HepG2 (cell line): Measurements from ENCODE around the gene CEBPG. TPM values are rescaled to one million over a fixed set of nuclear protein-coding genes. Genes with fewer than 3 reads are reported as not detected.

Experiments
- ATAC-seq: fragments of 200-7000 bp; cut with Tn5 transposase; 3 replicates; pipeline ENCODE4 v1.9.1; 2020; ENCODE audit warnings: mild to moderate bottlenecking, moderate library complexity
- BruUV-seq: library from RNA; stranded (reverse); fragments of 400-500 nt; replicated peaks from 2 replicates; lab custom pipeline; 2021; lab: Mats Ljungman, UMichigan
- CTCF ChIA-PET: fragments of 300-600 bp; formaldehyde crosslinking; extraction: SDS; loops from one replicate; lab custom pipeline; 2021; ENCODE audit warnings: low total read pairs, inconsistent platforms, low intra/inter-chr PET ratio; lab: Yijun Ruan, JAX
- POLR2A ChIA-PET: fragments of 350-600 bp; sonication (Branson Sonifier 250); formaldehyde crosslinking; loops from one replicate; lab custom pipeline; 2020; ENCODE audit warnings: antibody characterized with exemption, inconsistent platforms; lab: Yijun Ruan, JAX
- DNase-seq: peaks from one replicate; pipeline ENCODE4 v3.0.0-alpha.2; 2015; ENCODE audit warnings: low spot score
- FAIRE-seq: peaks from 3 replicates; lab custom pipeline; 2011; peaks lifted over from hg19 to GRCh38; lab: Jason Lieb, UNC
- H2AFZ ChIP-seq: one replicate; pipeline ENCODE4 v1.6.1; 2011; ENCODE audit warnings: low read length, inconsistent platforms
- H3K27ac ChIP-seq: fragments of 300-600 bp; 3 replicates; pipeline ENCODE4 v1.8.0; 2011; ENCODE audit warnings: mixed run types, mild to moderate bottlenecking, mixed read lengths, low read length, inconsistent platforms; ENCODE audit not compliant: insufficient read depth; ENCODE audit errors: extremely low read length
- H3K27me3 ChIP-seq, 2 experiments: fragments of 200-600 bp in 1 of 2; 2 replicates in 1 of 2; 3 replicates in 1 of 2; pipeline versions ENCODE4 v1.6.0 to v1.8.0; 2011; ENCODE audit warnings: low read length in 2 of 2, mild to moderate bottlenecking in 2 of 2, moderate library complexity in 2 of 2, inconsistent platforms in 1 of 2; ENCODE audit not compliant: insufficient read depth in 2 of 2, control insufficient read depth in 1 of 2
- H3K36me3 ChIP-seq, 2 experiments: fragments of 200-600 bp in 1 of 2; replicated peaks in 1 of 2; 2 replicates in 1 of 2; 3 replicates in 1 of 2; pipeline versions ENCODE4 v1.5.1 to v1.8.0; 2011; ENCODE audit warnings: low read length in 2 of 2, inconsistent platforms in 1 of 2; ENCODE audit not compliant: insufficient read depth in 2 of 2, control insufficient read depth in 1 of 2
- H3K4me1 ChIP-seq: 2 replicates; pipeline ENCODE4 v1.5.1; 2012; ENCODE audit warnings: low read length, inconsistent platforms; ENCODE audit not compliant: insufficient read depth
- H3K4me2 ChIP-seq: 2 replicates; pipeline ENCODE4 v1.6.0; 2011; ENCODE audit warnings: low read depth, low read length, inconsistent platforms
- H3K4me3 ChIP-seq, 3 experiments: fragments of 200-600 bp in 1 of 3; sonication (generic), shearing (Covaris generic) in 1 of 3; replicated peaks in 1 of 3; 2 replicates each; pipeline ENCODE4 v1.5.1; 2011 to 2016; ENCODE audit warnings: low read length in 3 of 3, inconsistent platforms in 2 of 3, low read depth in 2 of 3, mild to moderate bottlenecking in 2 of 3, control low read depth in 1 of 3, mixed read lengths in 1 of 3; ENCODE audit not compliant: insufficient read depth in 1 of 3
- H3K79me2 ChIP-seq: one replicate; pipeline ENCODE4 v1.6.1; 2011; ENCODE audit warnings: low read length, inconsistent platforms; ENCODE audit not compliant: insufficient read depth
- H3K9ac ChIP-seq: 2 replicates; pipeline ENCODE4 v1.6.0; 2011; ENCODE audit warnings: mild to moderate bottlenecking, low read depth, low read length, inconsistent platforms; ENCODE audit not compliant: insufficient read depth
- H3K9me3 ChIP-seq: 2 replicates; pipeline ENCODE4 v1.5.1; 2012; ENCODE audit warnings: mild to moderate bottlenecking, low read length
- H4K20me1 ChIP-seq: 2 replicates; pipeline ENCODE4 v1.6.0; 2011; ENCODE audit warnings: inconsistent platforms, mild to moderate bottlenecking, low read length, moderate library complexity; ENCODE audit not compliant: insufficient read depth
- FOXJ3 ChIP-seq: sonication (generic); formaldehyde crosslinking; IDR thresholded peaks from 2 replicates; pipeline ENCODE4 v1.4.0; 2020; ENCODE audit warnings: missing genetic modification reagents, mild to moderate bottlenecking, borderline replicate concordance
- HCFC1 ChIP-seq: fragments of 150-350 bp; IDR thresholded peaks from 2 replicates; pipeline ENCODE4 v1.6.1; 2014; ENCODE audit warnings: low read depth, low read length
- MAFF ChIP-seq: IDR thresholded peaks from 2 replicates; pipeline ENCODE4 v1.6.1; 2011; ENCODE audit warnings: low read depth, low read length, improper control_type of control experiment
- MAFK ChIP-seq, 2 experiments: IDR thresholded peaks in 1 of 2; conservative IDR thresholded peaks in 1 of 2; 2 replicates each; pipeline ENCODE4 v1.6.1; 2011; ENCODE audit warnings: improper control_type of control experiment in 2 of 2, low read length in 2 of 2
- NFE2L2 ChIP-seq: fragments of 150-350 bp; IDR thresholded peaks from 2 replicates; pipeline ENCODE4 v1.6.1; 2014; ENCODE audit warnings: low read length
- RBM22 ChIP-seq: fragments of 200-400 bp; formaldehyde crosslinking; optimal IDR thresholded peaks from 2 replicates; pipeline ENCODE3; 2017; ENCODE audit warnings: mild to moderate bottlenecking, low read length, moderate library complexity
- YY1 ChIP-seq: IDR thresholded peaks from 2 replicates; pipeline ENCODE4 v1.6.1; 2011; ENCODE audit warnings: low read length, low read depth, moderate library complexity, mild to moderate bottlenecking; ENCODE audit not compliant: insufficient read depth, insufficient replicate concordance
- WGBS: methylation state at CpG from one replicate; pipeline ENCODE4 v1.1.6; 2017; ENCODE audit warnings: low lambda C conversion rate; 5-methylcytosine and 5-hydroxymethylcytosine counted together
- in situ Hi-C: cut with HindIII; loops from 2 replicates; pipeline ENCODE4 v1.10.0; 2017; ENCODE audit warnings: low pct_unique_long_range_greater_than_20kb; ENCODE audit not compliant: extremely low pct_ligation_motif_present
- intact Hi-C: fragments of 100-400 bp; cut with micrococcal nuclease; formaldehyde crosslinking; loops from one replicate; pipeline ENCODE4 v1.10.0; 2022; ENCODE audit not compliant: unreplicated experiment
- polyA plus RNA-seq, 8 experiments: library from polyadenylated mRNA; depleted of rRNA in 3 of 8; stranded (reverse) in 7 of 8; unstranded in 1 of 8; fragments of >200 nt; fragmentation: Illumina TruSeq in 4 of 8; extraction: Trizol in 4 of 8; gene quantifications; 2 replicates each; pipeline versions ENCODE4 v1.2.1 to v1.2.3, GENCODE V29; 2011 to 2016; ENCODE audit warnings: low read depth in 4 of 8, missing spikeins in 1 of 8, mixed read lengths in 1 of 8; ENCODE audit not compliant: insufficient read depth in 1 of 8
- total RNA-seq, 5 experiments: library from RNA; depleted of rRNA; stranded (reverse); fragments of >200 nt; fragmentation: Illumina TruSeq; extraction: Trizol; gene quantifications; 2 replicates each; pipeline ENCODE4 v1.2.3, GENCODE V29; 2016; ENCODE audit warnings: low read depth in 1 of 5
- TF ChIP-seq, protein P1 (sequence below): sonication (generic); formaldehyde crosslinking; IDR thresholded peaks from 2 replicates; pipeline ENCODE4 v1.8.0; 2022; ENCODE audit warnings: missing genetic modification reagents, mild to moderate bottlenecking, inconsistent platforms, borderline replicate concordance

Gene CEBPG
- total and polyA plus RNA-seq, 2 of the 13 experiments (the other 11 are each of a cell fraction or from before 2014, with no cell fraction given): 25.7 to 34.3 TPM

DNA sequence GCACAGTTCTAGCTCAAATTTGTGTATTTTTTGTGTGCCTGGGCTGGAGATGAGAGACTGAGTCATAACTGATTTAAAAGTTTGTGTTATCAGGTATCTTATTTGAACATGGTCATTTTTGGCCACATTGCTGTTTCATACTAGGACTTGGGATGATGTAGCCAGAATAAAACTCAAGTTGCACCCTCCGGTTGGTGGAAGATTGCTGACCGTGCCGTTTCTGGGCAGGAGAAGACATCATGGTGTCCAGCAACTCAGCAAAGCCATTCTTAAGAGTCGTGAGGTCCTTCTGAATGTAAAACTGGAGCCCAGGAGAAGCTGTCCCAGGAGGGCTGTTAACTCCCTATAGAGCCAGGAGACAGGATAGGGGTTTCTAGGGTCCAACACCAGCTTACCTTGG lies 7.6 kb downstream of the CEBPG start:
- POLR2A ChIA-PET: interaction anchor here (4.3 kb wide), 1 partner anchor 12 kb away, joined by 28 read pairs; no protein-coding TSS in a partner anchor
- no peak overlapping the region for H3K4me2 ChIP-seq
- no peak for DNase-seq
- H3K27ac ChIP-seq: no peak overlapping the region
- in situ Hi-C loops: no loop called here
- TF ChIP-seq YY1 (no peak), RBM22 (peak; percentile 23), MAFF (peak; percentile 85), NFE2L2 (no peak), HCFC1 (no peak), MAFK (conservative IDR thresholded peaks at IDR 0.05 in 1 of 2, IDR thresholded peaks at IDR 0.05 in 1 of 2; ENCODE audit: low read length in 2 of 2) (peak; percentile 90 to 91)
- TF ChIP-seq, protein P1, sequence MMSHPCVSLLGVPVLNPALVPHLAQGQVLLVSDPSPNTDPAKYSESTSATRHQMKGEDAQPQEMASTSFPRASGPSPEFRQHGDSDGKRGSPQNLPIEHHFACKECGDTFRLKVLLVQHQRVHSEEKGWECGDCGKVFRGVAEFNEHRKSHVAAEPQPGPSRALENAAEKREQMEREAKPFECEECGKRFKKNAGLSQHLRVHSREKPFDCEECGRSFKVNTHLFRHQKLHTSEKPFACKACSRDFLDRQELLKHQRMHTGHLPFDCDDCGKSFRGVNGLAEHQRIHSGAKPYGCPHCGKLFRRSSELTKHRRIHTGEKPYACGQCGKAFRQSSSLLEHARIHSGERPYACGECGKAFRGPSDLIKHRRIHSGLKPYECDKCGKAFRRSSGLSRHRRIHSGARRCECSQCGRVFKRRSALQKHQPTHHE (CRISPR knock-in tag): no peak
- TF ChIP-seq, all 625 proteins: peak for 3
- no peak overlapping the region for H3K4me3 ChIP-seq
- H3K9me3 ChIP-seq: no peaks in the 10 kb centered on the region
- ATAC-seq (no peak), FAIRE-seq (no peak)
- H3K36me3 ChIP-seq: peaks cover 7 to 49% of the 10 kb centered on the region in 2 experiments
- CTCF ChIA-PET: no interaction called here
- H2AFZ ChIP-seq: no peak overlapping the region
- H3K4me1 ChIP-seq: peaks cover 69% of the 10 kb centered on the region
- no TSS peak for BruUV-seq
- H3K27me3 ChIP-seq: no peaks in the 10 kb centered on the region
- H4K20me1 ChIP-seq: peaks cover 38% of the 10 kb centered on the region
- H3K79me2 ChIP-seq: peaks cover 93% of the 10 kb centered on the region
- intact Hi-C loops: no loop called here
- 95% methylated on average over 4 of the region's 4 CpGs for WGBS
- H3K9ac ChIP-seq: no peak overlapping the region

DNA sequence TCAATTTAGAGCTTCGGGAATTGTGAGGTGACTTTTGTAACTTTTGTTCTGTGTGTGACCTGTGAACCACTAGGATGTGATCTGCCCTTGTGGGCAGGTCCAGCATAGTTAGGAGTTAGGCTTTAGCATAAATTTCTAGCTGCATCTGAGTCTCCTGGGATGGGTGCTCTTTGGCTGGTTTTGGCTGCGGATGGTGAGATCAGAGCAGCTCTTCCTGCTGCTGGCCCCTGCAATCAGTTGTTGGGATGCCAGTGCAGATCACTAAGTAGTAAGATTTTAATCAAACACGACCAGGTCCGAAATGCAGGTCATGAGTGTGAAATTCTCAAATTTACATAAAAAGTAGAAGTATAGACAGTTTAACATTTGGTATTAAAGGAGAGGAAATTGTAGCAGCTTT lies 8.5 kb downstream of the CEBPG start:
- in situ Hi-C loops: no loop called here
- no peak for DNase-seq
- H3K27ac ChIP-seq: no peak overlapping the region
- intact Hi-C loops: no loop called here
- H3K4me3 ChIP-seq: no peak overlapping the region
- BruUV-seq: no TSS peak
- peaks cover 89% of the 10 kb centered on the region for H3K79me2 ChIP-seq
- H3K9ac ChIP-seq: no peak overlapping the region
- no peak for FAIRE-seq
- ATAC-seq: no peak
- CTCF ChIA-PET: no interaction called here
- no peak overlapping the region for H2AFZ ChIP-seq
- POLR2A ChIA-PET: interaction anchor here (1.4 to 4.3 kb wide), 2 partner anchors 11 to 34 kb away, joined by 4 to 28 read pairs; no protein-coding TSS in a partner anchor
- H3K9me3 ChIP-seq: no peaks in the 10 kb centered on the region
- no peaks in the 10 kb centered on the region for H3K27me3 ChIP-seq
- peak; percentile 62 for TF ChIP-seq RBM22
- no peak for TF ChIP-seq FOXJ3 (CRISPR knock-in tag)
- H3K4me1 ChIP-seq: peaks cover 60% of the 10 kb centered on the region
- no peak overlapping the region for H3K4me2 ChIP-seq
- 94% methylated on average over 4 of the region's 4 CpGs for WGBS
- H4K20me1 ChIP-seq: peaks cover 29% of the 10 kb centered on the region
- H3K36me3 ChIP-seq: peaks cover 7 to 54% of the 10 kb centered on the region in 2 experiments
